ENCODE results near the gene CISH.

Gene CISH

GRCh38 chr3:50635066-50635465 lies 23.5 kb upstream of the CISH start:
- no peak for TF ChIP-seq CTCF (conservative IDR thresholded peaks at IDR 0.05)
- H3K27ac ChIP-seq, result no peak overlapping the region

GRCh38 chr3:50633230-50633790 lies 21.7 kb upstream of the CISH start:
- H3K27ac ChIP-seq, result peak overlapping the region; percentile 80
- TF ChIP-seq CTCF (conservative IDR thresholded peaks at IDR 0.05), result no peak

- peak; percentile 26; the same call in 1 of the 2 replicates for TF ChIP-seq CTCF (conservative IDR thresholded peaks at IDR 0.05)
- peak overlapping the region; percentile 80 for H3K27ac ChIP-seq
Measured at GRCh38 chr3:50632450-50632849, 20.9 kb upstream of the CISH start.

- TF ChIP-seq CTCF (conservative IDR thresholded peaks at IDR 0.05), result no peak
- peak overlapping the region; percentile 80 for H3K27ac ChIP-seq
Measured at GRCh38 chr3:50630877-50631276, 19.3 kb upstream of the CISH start.

- no peak for TF ChIP-seq CTCF (conservative IDR thresholded peaks at IDR 0.05)
- peak overlapping the region; percentile 80 for H3K27ac ChIP-seq
Measured at GRCh38 chr3:50630394-50630793, 18.8 kb upstream of the CISH start.

- H3K27ac ChIP-seq, result peak overlapping the region; percentile 3; the same call in 1 of the 2 replicates
- no peak for TF ChIP-seq CTCF (conservative IDR thresholded peaks at IDR 0.05)
Measured at GRCh38 chr3:50628601-50629000, 17.0 kb upstream of the CISH start.

- peak overlapping the region; percentile 3; the same call in 1 of the 2 replicates for H3K27ac ChIP-seq
- peak; percentile 24; the same call in 1 of the 2 replicates for TF ChIP-seq CTCF (conservative IDR thresholded peaks at IDR 0.05)
Measured at GRCh38 chr3:50627407-50628051, 16.0 kb upstream of the CISH start.

Data from VCaP (cell line).